ENCODE measurements around the gene FKBP15.

DNA sequence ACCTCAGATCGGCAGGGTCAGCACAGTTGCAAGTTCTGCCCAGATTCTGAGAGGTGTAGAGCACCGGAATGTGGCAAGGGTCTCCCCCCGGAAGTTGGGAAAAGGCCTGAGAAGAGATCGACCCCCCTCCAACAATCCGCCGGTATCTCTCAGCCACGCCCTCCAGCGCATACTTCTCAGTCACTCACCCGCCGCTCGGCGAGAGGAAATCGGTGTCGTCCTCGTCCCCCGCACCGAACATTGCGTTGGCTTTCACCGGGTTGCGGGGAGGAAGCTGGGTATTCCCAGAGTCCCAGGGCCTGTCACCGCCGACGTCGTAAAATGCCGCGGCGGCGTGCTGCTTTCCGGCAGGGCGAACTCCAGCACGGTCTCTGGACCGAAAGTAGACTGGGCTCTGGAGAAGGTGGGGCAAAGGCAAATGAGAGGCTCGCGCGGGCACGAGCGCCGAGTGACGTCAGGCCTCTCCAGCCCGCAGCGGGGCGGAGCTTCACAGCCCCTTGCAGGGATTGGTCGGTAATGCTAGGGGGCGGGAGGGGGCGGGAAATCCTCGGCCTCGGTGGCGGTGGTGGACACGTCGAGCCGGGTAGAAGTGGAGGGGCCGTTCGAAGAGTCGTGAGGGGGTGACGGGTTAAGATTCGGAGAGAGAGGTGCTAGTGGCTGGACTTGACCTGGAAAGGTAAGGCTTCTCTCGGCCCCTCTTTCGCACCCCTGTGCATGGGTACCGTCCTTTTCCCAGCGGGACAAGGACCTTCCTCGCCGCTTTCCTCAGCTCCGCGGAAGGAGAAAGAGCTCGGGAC, at the start of gene FKBP15, which contains the start of gene SLC31A1:
- TF ChIP-seq, protein P1, sequence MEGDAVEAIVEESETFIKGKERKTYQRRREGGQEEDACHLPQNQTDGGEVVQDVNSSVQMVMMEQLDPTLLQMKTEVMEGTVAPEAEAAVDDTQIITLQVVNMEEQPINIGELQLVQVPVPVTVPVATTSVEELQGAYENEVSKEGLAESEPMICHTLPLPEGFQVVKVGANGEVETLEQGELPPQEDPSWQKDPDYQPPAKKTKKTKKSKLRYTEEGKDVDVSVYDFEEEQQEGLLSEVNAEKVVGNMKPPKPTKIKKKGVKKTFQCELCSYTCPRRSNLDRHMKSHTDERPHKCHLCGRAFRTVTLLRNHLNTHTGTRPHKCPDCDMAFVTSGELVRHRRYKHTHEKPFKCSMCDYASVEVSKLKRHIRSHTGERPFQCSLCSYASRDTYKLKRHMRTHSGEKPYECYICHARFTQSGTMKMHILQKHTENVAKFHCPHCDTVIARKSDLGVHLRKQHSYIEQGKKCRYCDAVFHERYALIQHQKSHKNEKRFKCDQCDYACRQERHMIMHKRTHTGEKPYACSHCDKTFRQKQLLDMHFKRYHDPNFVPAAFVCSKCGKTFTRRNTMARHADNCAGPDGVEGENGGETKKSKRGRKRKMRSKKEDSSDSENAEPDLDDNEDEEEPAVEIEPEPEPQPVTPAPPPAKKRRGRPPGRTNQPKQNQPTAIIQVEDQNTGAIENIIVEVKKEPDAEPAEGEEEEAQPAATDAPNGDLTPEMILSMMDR (IDR thresholded peaks at IDR 0.05), result no peak
- TF ChIP-seq POLR2AphosphoS5 (IDR thresholded peaks at IDR 0.05) (peak; percentile 84 to 97 (median 96)), POLR2A (IDR thresholded peaks at IDR 0.05) (peak in 2 of 4 donors; percentile 42 to 46)

Data from stomach (tissue), 4 donors.